Liver (tissue), 9 donors: ENCODE measurements around the gene SMYD2. TPM values are rescaled to one million over a fixed set of nuclear protein-coding genes. Genes with fewer than 3 reads are reported as not detected.

Experiments used
- DNase-seq: peaks from one replicate; pipeline ENCODE4 v3.0.0-alpha.2; 2017; ENCODE audit warnings: low spot score
- H3K27ac ChIP-seq, 2 donors: one replicate each; pipeline ENCODE4 v1.7.0; 2013; ENCODE audit warnings: inconsistent platforms in 2 of 2, low read length in 2 of 2, control low read depth in 1 of 2, low read depth in 1 of 2, mild to moderate bottlenecking in 1 of 2
- H3K27me3 ChIP-seq, 4 donors: one replicate each; pipeline versions ENCODE4 v1.6.1 to v1.7.0; 2013; ENCODE audit warnings: low read length in 3 of 4, inconsistent platforms in 1 of 4, mild to moderate bottlenecking in 1 of 4, moderate library complexity in 1 of 4; ENCODE audit not compliant: control insufficient read depth in 4 of 4, insufficient read depth in 4 of 4
- H3K36me3 ChIP-seq, 4 donors: one replicate each; pipeline versions ENCODE4 v1.6.1 to v1.7.0; 2013; ENCODE audit warnings: low read length in 3 of 4, mild to moderate bottlenecking in 3 of 4, low read depth in 1 of 4, moderate library complexity in 1 of 4; ENCODE audit not compliant: control insufficient read depth in 4 of 4, insufficient read depth in 3 of 4
- H3K4me1 ChIP-seq, 4 donors: one replicate each; pipeline versions ENCODE4 v1.6.1 to v1.7.0; 2013; ENCODE audit warnings: low read length in 3 of 4, mild to moderate bottlenecking in 3 of 4, moderate library complexity in 1 of 4; ENCODE audit not compliant: control insufficient read depth in 4 of 4, insufficient read depth in 4 of 4
- H3K4me3 ChIP-seq, 3 donors: one replicate each; pipeline versions ENCODE4 v1.6.1 to v1.7.0; 2013; ENCODE audit warnings: low read length in 3 of 3, control low read depth in 1 of 3, low read depth in 1 of 3, mild to moderate bottlenecking in 1 of 3
- H3K9ac ChIP-seq, 2 donors: one replicate each; pipeline ENCODE4 v1.7.0; 2013; ENCODE audit warnings: low read length in 2 of 2, mild to moderate bottlenecking in 2 of 2, moderate library complexity in 2 of 2, control low read depth in 1 of 2, low read depth in 1 of 2
- H3K9me3 ChIP-seq, 4 donors: one replicate each; pipeline versions ENCODE4 v1.6.1 to v1.7.0; 2013; ENCODE audit warnings: low read length in 3 of 4; ENCODE audit not compliant: control insufficient read depth in 4 of 4
- CTCF ChIP-seq: fragments of 150-350 bp; IDR thresholded peaks from 2 replicates; pipeline ENCODE4 v1.5.1; 2017; ENCODE audit warnings: improper control_type of control experiment, low read depth, low read length; ENCODE audit not compliant: missing input control
- EGR1 ChIP-seq, 2 donors: IDR thresholded peaks; 2 replicates each; pipeline ENCODE4 v1.6.1; 2016 to 2018; ENCODE audit warnings: antibody characterized with exemption in 2 of 2, low read depth in 2 of 2
- FOXA1 ChIP-seq: IDR thresholded peaks from 2 replicates; pipeline ENCODE4 v1.6.1; 2016; ENCODE audit warnings: antibody characterized with exemption
- FOXA2 ChIP-seq: IDR thresholded peaks from 2 replicates; pipeline ENCODE4 v1.6.1; 2016; ENCODE audit warnings: antibody characterized with exemption
- GABPA ChIP-seq, 2 donors: IDR thresholded peaks in 1 of 2; conservative IDR thresholded peaks in 1 of 2; 2 replicates each; pipeline ENCODE4 v1.6.1; 2016; ENCODE audit warnings: antibody characterized with exemption in 2 of 2, mild to moderate bottlenecking in 1 of 2, moderate library complexity in 1 of 2
- HNF4A ChIP-seq, 2 donors: conservative IDR thresholded peaks; 2 replicates each; pipeline ENCODE4 v1.6.1; 2016; ENCODE audit warnings: antibody characterized with exemption in 2 of 2, mild to moderate bottlenecking in 2 of 2
- HNF4G ChIP-seq: IDR thresholded peaks from 2 replicates; pipeline ENCODE4 v1.6.1; 2016; ENCODE audit warnings: antibody characterized with exemption
- JUND ChIP-seq, 2 donors: IDR thresholded peaks; 2 replicates each; pipeline ENCODE4 v1.6.1; 2016; ENCODE audit warnings: antibody characterized with exemption in 2 of 2
- NR2F2 ChIP-seq: IDR thresholded peaks from 2 replicates; pipeline ENCODE4 v1.6.1; 2016; ENCODE audit warnings: antibody characterized with exemption
- RAD21 ChIP-seq, 2 donors: IDR thresholded peaks; 2 replicates each; pipeline ENCODE4 v1.6.1; 2016; ENCODE audit warnings: antibody characterized with exemption in 2 of 2, mild to moderate bottlenecking in 2 of 2
- REST ChIP-seq: IDR thresholded peaks from 2 replicates; pipeline ENCODE4 v1.6.1; 2016; ENCODE audit warnings: antibody characterized with exemption, mild to moderate bottlenecking
- RXRA ChIP-seq, 2 donors: IDR thresholded peaks; 2 replicates each; pipeline ENCODE4 v1.6.1; 2017 to 2018; ENCODE audit warnings: antibody characterized with exemption in 2 of 2, mild to moderate bottlenecking in 1 of 2
- SP1 ChIP-seq: IDR thresholded peaks from 2 replicates; pipeline ENCODE4 v1.6.1; 2018; ENCODE audit warnings: antibody characterized with exemption, mild to moderate bottlenecking
- TAF1 ChIP-seq: conservative IDR thresholded peaks from 2 replicates; pipeline ENCODE4 v1.6.1; 2016; ENCODE audit warnings: antibody characterized with exemption, mild to moderate bottlenecking
- YY1 ChIP-seq: IDR thresholded peaks from 2 replicates; pipeline ENCODE4 v1.6.1; 2016; ENCODE audit warnings: antibody characterized with exemption, mild to moderate bottlenecking
- WGBS: extraction: QIAGEN DNeasy Blood & Tissue Kit; methylation state at CpG from one replicate; pipeline ENCODE4 v1.1.7; 2013; 5-methylcytosine and 5-hydroxymethylcytosine counted together
- polyA plus RNA-seq, 2 donors: library from polyadenylated mRNA; stranded (reverse) in 1 of 2; unstranded in 1 of 2; fragments of 200-250 nt in 1 of 2; fragments of >200 nt in 1 of 2; fragmentation: Nextera tagmentation in 1 of 2; extraction: Ambion mirVana in 1 of 2; gene quantifications; one replicate each; pipeline versions ENCODE4 v1.2.1 to v1.2.3, GENCODE V29; 2013 to 2015
- total RNA-seq, 2 donors: library from RNA; depleted of rRNA; stranded (reverse); fragments of >200 nt; gene quantifications; one replicate each; pipeline ENCODE4 v1.2.3, GENCODE V29; 2014
- TF ChIP-seq, protein P1 (sequence below): IDR thresholded peaks from 2 replicates; pipeline ENCODE4 v1.6.1; 2016; ENCODE audit warnings: antibody characterized with exemption
- TF ChIP-seq, protein P2 (sequence below): IDR thresholded peaks from 2 replicates; pipeline ENCODE4 v1.6.1; 2016; ENCODE audit warnings: antibody characterized with exemption
- TF ChIP-seq, protein P3 (sequence below): IDR thresholded peaks from 2 replicates; pipeline ENCODE4 v1.6.1; 2016; ENCODE audit warnings: antibody characterized with exemption
- donor health status: healthy.
- donor health status: healthy.
- donor health status: healthy.
- donor health status: healthy.
- donor health status: healthy.

The SMYD2 gene
- total and polyA plus RNA-seq, 4 donors, result 11.9 to 20.2 (median 17.2) TPM

GRCh38 chr1:214310777-214311690, 30.1 kb downstream of the SMYD2 start:
- 68% methylated on average over 11 of the region's 11 CpGs for WGBS
- H3K9ac ChIP-seq, result peak overlapping the region in 1 of 2 donors; percentile 56
- no peaks in the 10 kb centered on the region for H3K36me3 ChIP-seq
- TF ChIP-seq RXRA (IDR thresholded peaks at IDR 0.05) (no peak), GABPA (IDR thresholded peaks at IDR 0.05 in 1 of 2, conservative IDR thresholded peaks at IDR 0.05 in 1 of 2) (no peak), JUND (IDR thresholded peaks at IDR 0.05) (no peak), RAD21 (IDR thresholded peaks at IDR 0.05) (no peak), TAF1 (no peak), HNF4A (conservative IDR thresholded peaks at IDR 0.05) (no peak), SP1 (no peak), EGR1 (IDR thresholded peaks at IDR 0.05; ENCODE audit: low read depth in 2 of 2) (no peak), FOXA2 (no peak), FOXA1 (no peak), CTCF (no peak), NR2F2 (no peak), REST (no peak), HNF4G (no peak), YY1 (no peak)
- TF ChIP-seq, protein P1, sequence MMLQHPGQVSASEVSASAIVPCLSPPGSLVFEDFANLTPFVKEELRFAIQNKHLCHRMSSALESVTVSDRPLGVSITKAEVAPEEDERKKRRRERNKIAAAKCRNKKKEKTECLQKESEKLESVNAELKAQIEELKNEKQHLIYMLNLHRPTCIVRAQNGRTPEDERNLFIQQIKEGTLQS, result no peak
- TF ChIP-seq, protein P2, sequence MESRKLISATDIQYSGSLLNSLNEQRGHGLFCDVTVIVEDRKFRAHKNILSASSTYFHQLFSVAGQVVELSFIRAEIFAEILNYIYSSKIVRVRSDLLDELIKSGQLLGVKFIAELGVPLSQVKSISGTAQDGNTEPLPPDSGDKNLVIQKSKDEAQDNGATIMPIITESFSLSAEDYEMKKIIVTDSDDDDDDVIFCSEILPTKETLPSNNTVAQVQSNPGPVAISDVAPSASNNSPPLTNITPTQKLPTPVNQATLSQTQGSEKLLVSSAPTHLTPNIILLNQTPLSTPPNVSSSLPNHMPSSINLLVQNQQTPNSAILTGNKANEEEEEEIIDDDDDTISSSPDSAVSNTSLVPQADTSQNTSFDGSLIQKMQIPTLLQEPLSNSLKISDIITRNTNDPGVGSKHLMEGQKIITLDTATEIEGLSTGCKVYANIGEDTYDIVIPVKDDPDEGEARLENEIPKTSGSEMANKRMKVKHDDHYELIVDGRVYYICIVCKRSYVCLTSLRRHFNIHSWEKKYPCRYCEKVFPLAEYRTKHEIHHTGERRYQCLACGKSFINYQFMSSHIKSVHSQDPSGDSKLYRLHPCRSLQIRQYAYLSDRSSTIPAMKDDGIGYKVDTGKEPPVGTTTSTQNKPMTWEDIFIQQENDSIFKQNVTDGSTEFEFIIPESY, result no peak
- TF ChIP-seq, protein P3, sequence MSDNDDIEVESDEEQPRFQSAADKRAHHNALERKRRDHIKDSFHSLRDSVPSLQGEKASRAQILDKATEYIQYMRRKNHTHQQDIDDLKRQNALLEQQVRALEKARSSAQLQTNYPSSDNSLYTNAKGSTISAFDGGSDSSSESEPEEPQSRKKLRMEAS, result no peak
- peak overlapping the region; percentile 17 to 67 for H3K27ac ChIP-seq
- H3K4me3 ChIP-seq, result no peak overlapping the region
- H3K27me3 ChIP-seq, result no peaks in the 10 kb centered on the region
- no peaks in the 10 kb centered on the region for H3K9me3 ChIP-seq
- DNase-seq, result no peak
- peaks cover 0 to 37% (median 12%) of the 10 kb centered on the region in 4 donors for H3K4me1 ChIP-seq
